WTC11 (cell line): ENCODE data around the gene MOB3A. TPM values are rescaled to one million over a fixed set of nuclear protein-coding genes. Genes with fewer than 3 reads are reported as not detected.

Experiments
- ATAC-seq: fragments of 200-7000 bp; cut with Tn5 transposase; 2 replicates; pipeline ENCODE4 v1.10.0; 2021; ENCODE audit warnings: mild to moderate bottlenecking, moderate library complexity
- CTCF ChIA-PET: fragments of 300-600 bp; sonication (Branson Sonifier 250); formaldehyde crosslinking; loops from one replicate; lab custom pipeline; 2021; ENCODE audit warnings: antibody characterized with exemption; lab: Charles Lee
- POLR2A ChIA-PET: fragments of 350-600 bp; sonication (Branson Sonifier 250); formaldehyde crosslinking; loops from one replicate; lab custom pipeline; 2021; ENCODE audit warnings: antibody characterized with exemption; lab: Charles Lee
- DNase-seq: peaks from one replicate; pipeline ENCODE4 v3.0.0; 2021; ENCODE audit warnings: low spot score
- H3K27ac Mint-ChIP-seq: 2 replicates; pipeline ENCODE4 v1.8.0; 2021; ENCODE audit warnings: mixed read lengths
- H3K27me3 Mint-ChIP-seq: 2 replicates; pipeline ENCODE4 v1.8.0; 2021; ENCODE audit warnings: low read depth, mild to moderate bottlenecking, moderate library complexity, mixed read lengths
- H3K36me3 Mint-ChIP-seq: 2 replicates; pipeline ENCODE4 v1.8.0; 2021; ENCODE audit warnings: mixed read lengths
- H3K4me1 Mint-ChIP-seq: 2 replicates; pipeline ENCODE4 v1.8.0; 2022; ENCODE audit warnings: mixed read lengths
- H3K4me3 Mint-ChIP-seq: 2 replicates; pipeline ENCODE4 v1.8.0; 2021; ENCODE audit warnings: mild to moderate bottlenecking, moderate library complexity, mixed read lengths
- H3K9me3 Mint-ChIP-seq: 2 replicates; pipeline ENCODE4 v1.8.0; 2021; ENCODE audit warnings: mixed read lengths
- ATF1 ChIP-seq: sonication (generic); formaldehyde crosslinking; IDR thresholded peaks from 2 replicates; pipeline ENCODE4 v1.8.1; 2023; ENCODE audit warnings: mild to moderate bottlenecking, moderate library complexity, missing genetic modification reagents
- ATF2 ChIP-seq: sonication (generic); formaldehyde crosslinking; IDR thresholded peaks from 2 replicates; pipeline ENCODE4 v1.8.1; 2022; ENCODE audit warnings: low read depth, missing genetic modification reagents, borderline replicate concordance
- CREB1 ChIP-seq: sonication (generic); formaldehyde crosslinking; IDR thresholded peaks from 2 replicates; pipeline ENCODE4 v1.8.0; 2023; ENCODE audit warnings: mild to moderate bottlenecking, missing genetic modification reagents
- EMX1 ChIP-seq: fragments of 250-450 bp; sonication (Bioruptor Pico); IDR thresholded peaks from 2 replicates; pipeline ENCODE4 v1.8.0; 2021; ENCODE audit warnings: mild to moderate bottlenecking
- ETV6 ChIP-seq: sonication (generic); formaldehyde crosslinking; IDR thresholded peaks from 2 replicates; pipeline ENCODE4 v1.8.1; 2022; ENCODE audit warnings: mild to moderate bottlenecking, missing genetic modification reagents
- FOXP1 ChIP-seq: sonication (generic); formaldehyde crosslinking; IDR thresholded peaks from 2 replicates; pipeline ENCODE4 v1.8.0; 2022; ENCODE audit warnings: missing genetic modification reagents, mild to moderate bottlenecking, moderate library complexity, borderline replicate concordance
- JAZF1 ChIP-seq: fragments of 250-450 bp; sonication (Bioruptor Pico); IDR thresholded peaks from 2 replicates; pipeline ENCODE4 v1.9.0; 2021; ENCODE audit warnings: moderate library complexity, mild to moderate bottlenecking, inconsistent platforms
- NFYB ChIP-seq: sonication (generic); formaldehyde crosslinking; conservative IDR thresholded peaks from 2 replicates; pipeline ENCODE4 v1.8.0; 2022; ENCODE audit warnings: low read depth, missing genetic modification reagents
- SOX15 ChIP-seq: fragments of 250-450 bp; sonication (Bioruptor Pico); IDR thresholded peaks from 2 replicates; pipeline ENCODE4 v1.9.0; 2021; ENCODE audit warnings: mild to moderate bottlenecking
- ZNF121 ChIP-seq: sonication (generic); formaldehyde crosslinking; IDR thresholded peaks from 2 replicates; pipeline ENCODE4 v1.8.0; 2023; ENCODE audit warnings: missing genetic modification reagents
- ZNF317 ChIP-seq: sonication (generic); formaldehyde crosslinking; IDR thresholded peaks from 2 replicates; pipeline ENCODE4 v1.8.1; 2023; ENCODE audit warnings: low read depth, mild to moderate bottlenecking, moderate library complexity, missing genetic modification reagents, borderline replicate concordance
- ZNF416 ChIP-seq: fragments of 250-450 bp; sonication (Bioruptor Pico); IDR thresholded peaks from 2 replicates; pipeline ENCODE4 v1.9.0; 2021; ENCODE audit warnings: mild to moderate bottlenecking, inconsistent platforms
- ZNF671 ChIP-seq: fragments of 250-450 bp; sonication (Bioruptor Pico); IDR thresholded peaks from 2 replicates; pipeline ENCODE4 v1.8.0; 2021; ENCODE audit warnings: mild to moderate bottlenecking
- total RNA-seq: library from RNA; stranded (reverse); gene quantifications from 3 replicates; pipeline ENCODE4 v1.2.3, GENCODE V29; 2021
- TF ChIP-seq, protein P1 (sequence below): sonication (generic); formaldehyde crosslinking; IDR thresholded peaks from 2 replicates; pipeline ENCODE4 v1.8.0; 2022; ENCODE audit warnings: mild to moderate bottlenecking, missing genetic modification reagents
- TF ChIP-seq, protein P2 (sequence below): sonication (generic); formaldehyde crosslinking; IDR thresholded peaks from 2 replicates; pipeline ENCODE4 v1.8.0; 2022; ENCODE audit warnings: mild to moderate bottlenecking, missing genetic modification reagents
- TF ChIP-seq, protein P3 (sequence below): sonication (generic); formaldehyde crosslinking; IDR thresholded peaks from 2 replicates; pipeline ENCODE4 v1.8.1; 2022; ENCODE audit warnings: mild to moderate bottlenecking, missing genetic modification reagents, moderate library complexity, borderline replicate concordance
- TF ChIP-seq, protein P4 (sequence below): sonication (generic); formaldehyde crosslinking; IDR thresholded peaks from 2 replicates; pipeline ENCODE4 v1.8.1; 2023; ENCODE audit warnings: mild to moderate bottlenecking, missing genetic modification reagents, borderline replicate concordance
- TF ChIP-seq, protein P5 (sequence below): fragments of 250-450 bp; sonication (Bioruptor Pico); IDR thresholded peaks from 2 replicates; pipeline ENCODE4 v1.9.0; 2021; ENCODE audit warnings: mild to moderate bottlenecking

MOB3A gene
- total RNA-seq, 1 experiment from 2014 or later = 8.1 TPM

DNA sequence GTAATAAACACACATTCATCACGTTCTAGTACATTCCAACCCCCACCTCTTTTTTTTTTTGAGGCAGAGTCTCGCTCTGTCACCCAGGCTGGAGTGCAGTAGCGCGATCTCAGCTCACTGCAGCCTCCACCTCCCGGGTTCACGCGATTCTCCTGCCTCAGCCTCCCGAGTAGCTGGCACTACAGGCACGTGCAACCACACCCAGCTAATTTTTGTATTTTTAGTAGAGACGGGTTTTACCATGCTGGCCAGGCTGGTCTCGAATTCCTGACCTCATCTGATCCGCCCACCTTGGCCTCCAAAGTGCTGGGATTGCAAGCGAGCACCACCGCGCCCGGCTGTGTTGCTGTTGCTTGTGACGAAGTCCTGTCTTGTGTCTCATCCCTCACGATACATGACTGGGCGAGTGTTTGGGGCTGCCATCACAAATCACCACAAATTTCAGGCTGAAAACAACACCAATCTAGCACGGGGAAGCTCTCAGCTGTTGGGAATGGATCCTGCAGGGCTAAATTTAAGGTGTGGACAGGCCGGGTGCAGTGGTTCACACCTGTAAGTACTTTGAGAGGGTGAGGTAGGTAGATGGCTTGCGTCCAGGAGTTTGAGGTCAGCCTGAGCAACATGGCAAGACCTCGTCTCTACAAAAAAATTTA is 15.7 kb downstream of the MOB3A start:
- Mint-ChIP-seq H3K27ac (peak overlapping the region; percentile 74), H3K4me1 (peaks cover 4% of the 10 kb centered on the region), H3K9me3 (no peaks in the 10 kb centered on the region), H3K27me3 (no peaks in the 10 kb centered on the region), H3K36me3 (peaks cover 2% of the 10 kb centered on the region; the same call in 1 of the 2 replicates), H3K4me3 (no peak overlapping the region)
- DNase-seq (no peak), ATAC-seq (no peak)
- ChIA-PET CTCF (no interaction called here), POLR2A (no interaction called here)
- TF ChIP-seq ZNF121 (CRISPR knock-in tag) (no peak), ZNF416 (no peak), JAZF1 (CRISPR knock-in tag) (no peak), ZNF317 (no peak), ATF1 (CRISPR knock-in tag) (no peak), SOX15 (no peak)
- TF ChIP-seq, protein P1, sequence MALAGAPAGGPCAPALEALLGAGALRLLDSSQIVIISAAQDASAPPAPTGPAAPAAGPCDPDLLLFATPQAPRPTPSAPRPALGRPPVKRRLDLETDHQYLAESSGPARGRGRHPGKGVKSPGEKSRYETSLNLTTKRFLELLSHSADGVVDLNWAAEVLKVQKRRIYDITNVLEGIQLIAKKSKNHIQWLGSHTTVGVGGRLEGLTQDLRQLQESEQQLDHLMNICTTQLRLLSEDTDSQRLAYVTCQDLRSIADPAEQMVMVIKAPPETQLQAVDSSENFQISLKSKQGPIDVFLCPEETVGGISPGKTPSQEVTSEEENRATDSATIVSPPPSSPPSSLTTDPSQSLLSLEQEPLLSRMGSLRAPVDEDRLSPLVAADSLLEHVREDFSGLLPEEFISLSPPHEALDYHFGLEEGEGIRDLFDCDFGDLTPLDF (CRISPR knock-in tag) = no peak
- TF ChIP-seq, protein P2, sequence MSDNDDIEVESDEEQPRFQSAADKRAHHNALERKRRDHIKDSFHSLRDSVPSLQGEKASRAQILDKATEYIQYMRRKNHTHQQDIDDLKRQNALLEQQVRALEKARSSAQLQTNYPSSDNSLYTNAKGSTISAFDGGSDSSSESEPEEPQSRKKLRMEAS (CRISPR knock-in tag) = no peak
- TF ChIP-seq, protein P3, sequence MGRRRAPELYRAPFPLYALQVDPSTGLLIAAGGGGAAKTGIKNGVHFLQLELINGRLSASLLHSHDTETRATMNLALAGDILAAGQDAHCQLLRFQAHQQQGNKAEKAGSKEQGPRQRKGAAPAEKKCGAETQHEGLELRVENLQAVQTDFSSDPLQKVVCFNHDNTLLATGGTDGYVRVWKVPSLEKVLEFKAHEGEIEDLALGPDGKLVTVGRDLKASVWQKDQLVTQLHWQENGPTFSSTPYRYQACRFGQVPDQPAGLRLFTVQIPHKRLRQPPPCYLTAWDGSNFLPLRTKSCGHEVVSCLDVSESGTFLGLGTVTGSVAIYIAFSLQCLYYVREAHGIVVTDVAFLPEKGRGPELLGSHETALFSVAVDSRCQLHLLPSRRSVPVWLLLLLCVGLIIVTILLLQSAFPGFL (CRISPR knock-in tag) = no peak
- TF ChIP-seq, protein P4, sequence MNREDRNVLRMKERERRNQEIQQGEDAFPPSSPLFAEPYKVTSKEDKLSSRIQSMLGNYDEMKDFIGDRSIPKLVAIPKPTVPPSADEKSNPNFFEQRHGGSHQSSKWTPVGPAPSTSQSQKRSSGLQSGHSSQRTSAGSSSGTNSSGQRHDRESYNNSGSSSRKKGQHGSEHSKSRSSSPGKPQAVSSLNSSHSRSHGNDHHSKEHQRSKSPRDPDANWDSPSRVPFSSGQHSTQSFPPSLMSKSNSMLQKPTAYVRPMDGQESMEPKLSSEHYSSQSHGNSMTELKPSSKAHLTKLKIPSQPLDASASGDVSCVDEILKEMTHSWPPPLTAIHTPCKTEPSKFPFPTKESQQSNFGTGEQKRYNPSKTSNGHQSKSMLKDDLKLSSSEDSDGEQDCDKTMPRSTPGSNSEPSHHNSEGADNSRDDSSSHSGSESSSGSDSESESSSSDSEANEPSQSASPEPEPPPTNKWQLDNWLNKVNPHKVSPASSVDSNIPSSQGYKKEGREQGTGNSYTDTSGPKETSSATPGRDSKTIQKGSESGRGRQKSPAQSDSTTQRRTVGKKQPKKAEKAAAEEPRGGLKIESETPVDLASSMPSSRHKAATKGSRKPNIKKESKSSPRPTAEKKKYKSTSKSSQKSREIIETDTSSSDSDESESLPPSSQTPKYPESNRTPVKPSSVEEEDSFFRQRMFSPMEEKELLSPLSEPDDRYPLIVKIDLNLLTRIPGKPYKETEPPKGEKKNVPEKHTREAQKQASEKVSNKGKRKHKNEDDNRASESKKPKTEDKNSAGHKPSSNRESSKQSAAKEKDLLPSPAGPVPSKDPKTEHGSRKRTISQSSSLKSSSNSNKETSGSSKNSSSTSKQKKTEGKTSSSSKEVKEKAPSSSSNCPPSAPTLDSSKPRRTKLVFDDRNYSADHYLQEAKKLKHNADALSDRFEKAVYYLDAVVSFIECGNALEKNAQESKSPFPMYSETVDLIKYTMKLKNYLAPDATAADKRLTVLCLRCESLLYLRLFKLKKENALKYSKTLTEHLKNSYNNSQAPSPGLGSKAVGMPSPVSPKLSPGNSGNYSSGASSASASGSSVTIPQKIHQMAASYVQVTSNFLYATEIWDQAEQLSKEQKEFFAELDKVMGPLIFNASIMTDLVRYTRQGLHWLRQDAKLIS (CRISPR knock-in tag) = no peak

- Mint-ChIP-seq H3K27me3 (no peaks in the 10 kb centered on the region), H3K36me3 (peaks cover 2% of the 10 kb centered on the region; the same call in 1 of the 2 replicates), H3K27ac (peak overlapping the region; percentile 84), H3K4me1 (no peaks in the 10 kb centered on the region), H3K4me3 (no peak overlapping the region), H3K9me3 (no peaks in the 10 kb centered on the region)
- DNase-seq (no peak), ATAC-seq (no peak)
- ChIA-PET CTCF (no interaction called here), POLR2A (no interaction called here)
- TF ChIP-seq, protein P4 (CRISPR knock-in tag) = no peak
- no peak for TF ChIP-seq FOXP1 (CRISPR knock-in tag)
- no peak for TF ChIP-seq JAZF1 (CRISPR knock-in tag)
- no peak for TF ChIP-seq ATF2 (CRISPR knock-in tag)
- no peak for TF ChIP-seq NFYB (CRISPR knock-in tag)
- TF ChIP-seq, protein P5, sequence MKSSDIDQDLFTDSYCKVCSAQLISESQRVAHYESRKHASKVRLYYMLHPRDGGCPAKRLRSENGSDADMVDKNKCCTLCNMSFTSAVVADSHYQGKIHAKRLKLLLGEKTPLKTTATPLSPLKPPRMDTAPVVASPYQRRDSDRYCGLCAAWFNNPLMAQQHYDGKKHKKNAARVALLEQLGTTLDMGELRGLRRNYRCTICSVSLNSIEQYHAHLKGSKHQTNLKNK (CRISPR knock-in tag) = no peak
- no peak for TF ChIP-seq ETV6
- no peak for TF ChIP-seq ZNF671 (CRISPR knock-in tag)
- TF ChIP-seq CREB1 (CRISPR knock-in tag) = no peak
- no peak for TF ChIP-seq EMX1
Measured at GRCh38 chr19:2079865-2080301, 16.2 kb downstream of the MOB3A start.
